HG02885 (cell line): ENCODE data around the gene TUFM.
"Not testable (repeated sequence)": the region's sequence is repeated elsewhere in the genome, so short reads cannot be mapped to it uniquely, and the experiment has no call there.

Experiments
- ATAC-seq: cut with Tn5 transposase; IDR thresholded peaks from one replicate; pipeline ENCODE4 v1.9.1; 2021; ENCODE audit warnings: mild to moderate bottlenecking; ENCODE audit not compliant: unreplicated experiment, poor library complexity

The TUFM gene

DNA sequence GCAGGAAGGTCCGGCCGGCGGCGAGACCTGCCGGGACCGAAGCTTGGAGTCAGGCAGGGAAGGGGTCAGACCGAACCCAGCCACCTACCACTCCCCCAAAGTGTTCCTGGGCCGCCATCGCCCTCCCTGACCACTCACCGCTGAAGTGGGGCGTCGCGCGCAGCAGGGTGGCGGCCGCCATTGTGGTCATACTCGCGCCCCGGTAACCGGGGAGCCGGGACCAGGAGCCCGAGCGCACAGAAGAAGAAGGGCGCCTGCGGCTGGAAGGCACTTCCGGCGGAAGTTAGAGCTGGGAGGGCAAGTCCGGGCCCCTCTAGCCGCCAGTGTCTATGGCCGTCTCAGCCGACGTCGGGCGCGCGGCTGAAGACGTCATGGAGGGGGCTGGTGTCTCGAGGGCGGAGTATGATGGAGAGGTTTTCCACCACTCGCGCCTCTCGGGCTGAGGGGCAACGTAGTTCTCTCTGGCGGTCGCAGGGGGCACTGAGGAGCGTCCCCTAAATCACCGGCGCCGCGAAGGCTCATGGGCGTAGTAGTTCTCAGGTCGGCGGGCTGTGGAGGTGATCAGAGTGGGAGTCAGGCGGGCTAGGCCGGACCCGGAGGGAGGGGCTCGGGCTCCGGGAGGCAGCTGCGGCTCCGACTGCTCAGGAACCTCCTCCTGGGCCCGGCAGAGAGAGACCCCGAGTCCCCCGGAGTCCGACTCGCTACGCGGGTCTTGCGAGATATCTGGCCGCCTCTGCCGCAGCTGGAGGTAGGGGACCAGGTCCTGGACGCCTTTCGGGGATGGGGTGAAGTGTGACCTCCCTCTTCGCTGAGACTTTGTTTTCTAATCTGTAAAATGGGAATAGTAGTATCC, at the start of gene TUFM:
Gene TUFM, minus strand, starts transcription at position 269 of the 853 bp plus-strand sequence. Its CDS starts 79 bp downstream, at position 190.
- peak; percentile 88 for ATAC-seq

DNA sequence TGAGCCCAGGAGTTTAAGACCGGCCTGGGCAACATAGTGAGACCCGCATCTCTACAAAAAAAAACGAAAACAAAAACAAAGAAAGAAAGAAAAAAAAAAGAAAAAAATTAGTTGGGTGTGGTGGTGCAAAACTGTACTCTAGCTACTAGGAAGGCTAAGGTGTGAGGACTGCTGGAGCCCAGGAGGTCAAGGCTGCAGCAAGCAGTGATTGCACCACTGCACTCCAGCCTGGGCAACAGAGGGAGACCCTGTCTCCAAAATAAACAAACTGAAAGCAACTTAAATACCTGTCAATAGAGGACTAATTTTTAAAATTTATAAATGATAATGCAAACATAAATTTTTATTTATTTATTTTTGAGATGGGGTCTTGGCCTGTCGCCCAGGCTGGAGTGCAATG, 49.5 kb upstream of the TUFM start:
- ATAC-seq, result no peak

DNA sequence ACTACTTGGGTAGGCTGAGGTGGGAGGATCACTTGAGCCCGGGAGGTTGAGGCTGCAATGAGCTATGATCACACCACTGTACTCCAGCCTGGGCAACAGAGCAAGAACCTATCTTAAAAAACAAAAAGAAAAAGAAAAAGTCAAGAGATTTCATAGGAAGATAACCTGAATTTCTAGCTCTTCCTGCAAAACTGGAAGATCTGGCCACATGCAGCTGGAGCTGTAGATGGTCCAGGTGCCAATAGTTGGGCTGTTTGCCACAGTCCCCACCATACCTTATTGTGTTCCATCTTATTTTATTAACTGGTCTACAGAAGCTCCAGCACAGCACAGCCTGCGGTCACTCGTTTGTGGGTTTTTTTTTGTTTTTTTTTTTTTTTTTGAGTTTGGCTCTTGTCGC, 47.1 kb upstream of the TUFM start:
- ATAC-seq, result no peak

DNA sequence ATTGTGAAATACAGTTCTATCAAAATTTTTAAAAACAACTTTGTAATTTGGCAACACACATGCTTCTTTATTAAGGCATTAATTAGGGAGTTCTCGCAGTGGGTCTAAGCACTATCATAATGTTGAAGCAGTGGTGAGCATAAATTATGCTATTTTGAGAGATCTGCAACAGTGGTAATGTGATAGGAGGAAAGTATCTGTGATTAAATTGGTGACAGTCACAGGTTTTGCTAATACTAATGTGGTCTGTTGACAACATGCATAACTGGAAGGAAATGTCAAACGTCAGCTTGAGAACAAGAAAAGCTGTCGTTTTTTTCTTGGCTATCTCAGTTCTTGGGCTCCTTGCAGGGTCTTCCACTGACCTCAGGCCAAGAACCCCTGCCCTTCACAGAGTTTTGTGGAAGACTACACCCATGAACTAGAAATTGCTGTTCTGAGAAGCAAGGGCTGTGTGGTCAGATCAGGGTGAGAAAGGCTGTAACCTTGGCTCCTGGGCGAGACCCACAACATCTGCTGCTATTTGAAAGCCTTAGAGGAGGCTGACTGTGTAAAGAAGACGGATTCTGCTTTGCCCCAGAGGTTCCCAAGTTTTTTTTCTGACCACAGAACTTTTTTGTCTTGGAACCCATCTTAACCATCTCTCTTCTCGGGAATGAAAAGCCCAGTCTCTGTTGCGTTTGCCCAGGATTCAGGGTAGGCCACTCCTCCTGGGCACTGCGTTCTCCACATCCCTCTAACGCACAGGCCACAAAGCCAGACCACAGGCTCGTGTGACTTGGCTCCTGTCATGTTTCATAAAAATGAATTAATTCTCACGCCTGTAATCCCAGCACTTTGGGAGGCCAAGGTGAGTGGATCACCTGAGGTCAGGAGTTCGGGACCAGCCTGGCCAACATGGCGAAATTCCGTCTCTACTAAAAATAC, 46.1 kb upstream of the TUFM start:
- ATAC-seq, result no peak

DNA sequence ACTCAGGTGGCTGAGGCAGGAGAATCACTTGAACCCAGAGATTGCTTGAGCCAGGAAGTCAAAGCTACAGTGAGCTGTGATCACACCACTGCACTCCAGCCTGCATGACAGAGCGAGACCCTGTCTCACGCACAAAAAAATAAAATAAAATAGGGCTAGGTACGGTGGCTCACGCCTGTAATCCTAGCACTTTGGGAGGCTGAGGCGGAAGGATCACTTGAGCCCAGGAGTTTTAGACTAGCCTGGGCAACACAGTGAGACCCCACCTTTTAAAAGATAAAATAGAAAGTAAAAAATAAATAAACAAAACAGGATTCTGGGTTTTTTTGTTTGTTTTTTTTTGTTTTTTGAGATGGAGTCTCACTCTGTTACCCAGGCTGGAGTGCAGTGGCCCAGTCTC, 44.2 kb upstream of the TUFM start:
- ATAC-seq, result not testable (repeated sequence)

DNA sequence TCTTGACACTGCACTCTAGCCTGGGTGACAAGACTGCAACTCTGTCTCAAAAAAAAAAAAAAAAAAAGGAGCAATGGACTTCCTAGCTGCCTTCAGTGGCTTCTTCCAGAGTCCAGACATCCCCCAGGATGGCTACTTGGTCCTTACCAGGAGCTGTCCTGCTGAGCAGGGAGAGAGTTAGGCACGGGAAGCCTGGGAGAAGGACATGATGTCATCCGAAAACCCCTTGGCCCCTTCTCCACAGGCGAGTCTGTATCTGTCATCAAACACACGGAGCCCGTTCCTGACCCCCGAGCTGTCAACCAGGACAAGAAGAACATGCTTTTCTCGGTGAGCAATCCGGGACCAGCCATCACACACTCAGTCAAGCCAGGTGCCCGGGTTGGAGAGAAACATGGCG, 40.8 kb upstream of the TUFM start:
- no peak for ATAC-seq

DNA sequence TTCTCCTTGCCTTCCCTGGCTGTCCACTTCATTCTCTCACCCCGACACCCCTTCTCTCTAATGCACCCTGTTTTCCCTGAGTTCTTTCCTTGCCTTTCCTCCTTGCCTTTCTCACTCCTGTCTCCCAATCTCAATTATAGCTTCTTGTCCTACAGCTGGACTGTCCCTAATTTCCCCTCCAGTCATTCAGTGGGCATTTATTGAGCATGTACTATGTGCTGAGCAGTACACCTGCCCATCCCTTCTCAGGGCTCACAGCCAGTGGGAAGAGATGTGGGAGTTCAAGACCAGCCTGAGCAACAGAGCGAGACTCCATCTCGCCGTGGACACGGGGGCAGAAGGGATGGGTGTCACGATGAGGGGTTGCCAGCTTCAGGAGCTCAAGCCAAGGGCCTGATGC, 37.9 kb upstream of the TUFM start:
- ATAC-seq, result no peak

DNA sequence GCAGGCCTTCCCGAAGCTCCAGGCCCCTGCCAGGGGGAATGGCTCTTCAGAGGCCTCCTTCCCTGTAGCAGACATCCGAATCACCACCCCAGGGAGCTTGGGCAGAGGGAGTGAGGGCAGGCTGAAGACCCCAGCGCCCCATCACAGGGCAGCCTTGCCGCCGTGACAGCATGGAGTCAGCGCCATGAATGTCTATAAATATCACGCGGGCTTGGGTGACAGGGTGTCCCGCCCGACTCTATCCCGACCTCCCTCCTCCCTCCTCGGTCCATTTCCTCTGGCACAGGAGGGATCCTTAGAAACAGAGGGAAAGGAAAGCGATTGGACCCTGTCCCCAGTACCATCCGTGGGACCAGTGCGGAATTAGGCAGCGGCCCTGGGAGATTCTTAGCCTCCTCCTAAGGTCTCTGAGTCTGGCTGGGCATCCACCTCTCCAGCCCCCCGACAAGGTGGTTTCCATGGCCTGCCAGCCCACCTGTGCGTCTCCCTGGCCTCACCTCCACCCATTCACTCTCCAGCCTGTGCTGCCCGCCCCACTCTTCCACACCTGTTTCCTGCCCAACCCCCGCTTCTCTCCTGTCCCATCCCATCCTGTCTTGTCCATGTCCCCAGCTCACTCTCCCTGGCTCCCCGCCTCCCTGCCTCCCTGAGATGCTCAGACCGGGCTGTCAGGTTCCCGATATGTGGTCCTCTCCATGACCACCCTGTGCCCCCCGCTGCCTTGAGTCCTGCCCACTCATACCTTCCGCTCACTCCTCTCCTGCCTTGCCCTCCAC, 37.3 kb upstream of the TUFM start:
- ATAC-seq, result no peak

DNA sequence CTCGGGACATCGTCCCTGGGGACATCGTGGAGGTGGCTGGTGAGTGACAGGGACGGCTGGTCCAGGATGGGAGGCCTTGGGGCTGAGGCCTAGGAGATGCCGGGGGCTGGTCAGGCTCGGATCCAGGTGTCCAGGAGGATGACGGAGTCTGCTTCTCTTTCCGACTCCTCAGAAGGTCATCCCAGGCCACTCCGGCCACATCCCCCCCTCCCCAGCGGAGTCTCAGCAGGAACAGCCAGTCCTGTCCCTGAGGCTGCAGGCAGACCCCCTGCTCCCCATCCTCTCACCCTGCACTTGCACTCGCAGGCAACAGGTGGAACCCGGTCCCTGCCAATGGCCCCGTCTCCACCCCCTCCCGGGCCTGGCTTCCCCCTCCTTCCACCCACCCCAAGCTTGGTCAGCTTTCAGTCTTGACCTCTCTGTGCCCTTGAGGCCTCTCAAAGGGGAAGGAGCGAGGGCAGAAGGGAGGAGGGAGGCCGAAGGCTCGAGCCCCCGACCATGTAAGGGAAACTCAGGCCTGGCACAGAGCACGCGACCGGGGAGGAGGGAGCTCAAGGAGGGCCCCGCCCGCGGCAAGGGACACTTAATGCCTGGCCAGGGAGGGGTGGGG, 36.5 kb upstream of the TUFM start:
- no peak for ATAC-seq

DNA sequence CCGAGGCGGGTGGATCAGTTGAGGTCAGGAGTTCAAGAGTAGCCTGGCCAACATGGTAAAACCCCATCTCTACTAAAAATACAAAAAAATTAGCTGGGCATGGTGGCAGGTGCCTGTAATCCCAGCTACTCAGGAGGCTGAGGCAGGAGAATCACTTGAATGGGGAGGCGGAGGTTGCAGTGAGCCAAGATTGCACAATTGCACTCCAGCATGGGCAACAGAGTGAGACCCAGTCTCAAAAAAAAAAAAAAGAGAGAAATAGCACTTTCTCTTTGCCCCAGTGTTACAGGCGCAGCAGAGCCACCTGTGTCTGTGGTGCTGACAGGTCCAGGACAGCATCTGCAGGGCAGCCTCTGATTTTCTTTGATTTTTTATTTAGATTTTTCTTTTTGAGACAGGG, 35.4 kb upstream of the TUFM start:
- ATAC-seq, result not testable (repeated sequence)

DNA sequence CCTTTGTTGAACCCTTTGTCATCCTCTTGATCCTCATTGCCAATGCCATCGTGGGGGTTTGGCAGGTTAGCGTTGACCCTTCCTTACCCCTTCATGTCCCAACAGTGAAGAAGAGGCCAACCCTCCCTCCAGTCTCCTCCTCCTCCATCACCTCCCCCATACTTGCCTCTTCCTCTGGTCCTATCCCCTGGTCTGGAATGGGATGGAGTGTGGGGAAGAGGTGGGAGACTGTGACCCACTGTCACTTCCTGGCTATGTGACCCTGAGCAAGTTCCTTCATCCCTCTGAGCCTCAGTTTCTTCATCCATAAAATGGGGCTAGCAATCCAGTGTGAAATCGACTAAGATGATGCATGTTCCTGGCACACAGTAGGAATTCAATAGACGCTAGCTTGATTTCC, 34.8 kb upstream of the TUFM start:
- no peak for ATAC-seq

DNA sequence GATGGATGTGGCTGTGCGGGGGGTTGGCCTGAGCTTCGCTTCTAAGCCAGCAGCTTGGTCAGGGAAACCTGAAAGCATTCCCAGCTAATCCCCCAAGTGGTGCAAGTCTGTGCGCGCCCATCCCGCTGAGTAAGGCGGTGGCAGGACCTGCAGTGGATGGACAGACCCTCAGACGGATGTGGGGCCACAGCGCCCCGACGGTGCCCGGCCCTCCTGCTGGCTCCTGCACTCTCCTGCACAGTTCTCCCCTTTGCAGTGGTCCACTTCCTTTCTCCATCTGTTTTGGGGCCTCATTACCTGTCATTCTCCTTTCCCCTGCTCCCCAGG, 34.4 kb upstream of the TUFM start:
- ATAC-seq, result no peak

DNA sequence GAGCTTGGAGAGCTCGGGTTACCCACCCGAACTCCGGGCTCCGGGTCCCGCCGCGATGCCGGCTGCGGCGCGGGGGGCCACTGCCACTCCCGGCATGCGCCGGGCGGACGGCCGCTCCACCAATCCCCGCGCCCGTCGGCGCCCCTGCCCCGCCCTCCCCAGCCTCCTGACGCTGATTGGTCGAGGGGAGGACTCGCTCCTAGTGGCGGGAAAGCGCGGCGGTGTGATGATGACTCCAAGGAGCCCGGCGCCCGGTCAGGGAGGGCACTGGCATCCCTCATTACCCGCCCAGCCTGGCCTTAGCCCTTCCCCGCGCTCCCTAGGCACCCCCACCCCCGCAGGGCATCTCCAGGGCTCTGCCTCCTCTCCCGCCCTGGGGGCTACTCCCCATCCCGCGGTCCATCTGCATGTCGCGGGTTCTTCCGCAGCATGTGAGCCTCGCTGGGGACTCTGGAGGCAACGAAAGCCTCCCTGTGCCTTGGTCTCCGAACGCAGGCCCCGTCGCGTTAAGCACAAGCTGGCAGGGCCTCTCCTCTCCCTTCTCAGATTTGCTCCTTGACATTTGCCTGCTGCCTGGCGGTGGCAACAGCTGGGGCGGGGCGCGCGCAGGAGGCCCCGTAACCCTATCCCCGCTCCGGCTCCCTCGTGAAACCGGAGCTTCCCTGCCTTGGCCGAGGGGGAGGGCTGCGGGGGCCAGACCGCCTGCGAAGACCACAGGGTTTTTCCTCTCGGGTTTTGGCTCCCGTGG, 33.9 kb upstream of the TUFM start:
- peak; percentile 91 for ATAC-seq

DNA sequence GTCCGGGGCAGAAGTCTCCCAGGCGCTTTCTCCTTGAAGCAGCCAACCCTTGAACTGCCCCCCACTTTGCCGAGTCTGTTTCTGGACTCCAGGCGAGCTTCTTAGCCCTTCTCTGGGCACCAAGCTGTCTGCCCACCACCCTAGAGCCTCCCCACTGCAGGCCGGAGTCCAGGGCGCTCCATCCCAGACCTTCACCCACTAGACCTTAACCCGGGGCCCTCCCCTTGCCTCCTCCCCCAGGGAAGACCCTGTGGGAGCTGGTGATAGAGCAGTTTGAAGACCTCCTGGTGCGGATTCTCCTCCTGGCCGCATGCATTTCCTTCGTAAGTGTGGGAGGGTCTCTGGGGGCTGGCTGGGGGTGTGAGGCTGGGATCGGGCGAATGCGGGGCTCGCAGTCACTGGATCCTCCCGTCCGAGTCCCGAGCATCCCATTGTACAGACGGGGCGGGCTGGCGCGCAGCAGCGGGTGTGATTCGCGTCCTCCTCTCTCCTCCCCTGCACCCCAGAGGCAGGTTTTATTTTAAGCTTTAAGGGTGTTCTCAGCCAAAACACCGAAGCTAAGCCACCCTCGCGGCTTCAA, 33.2 kb upstream of the TUFM start:
- peak; percentile 41 for ATAC-seq

DNA sequence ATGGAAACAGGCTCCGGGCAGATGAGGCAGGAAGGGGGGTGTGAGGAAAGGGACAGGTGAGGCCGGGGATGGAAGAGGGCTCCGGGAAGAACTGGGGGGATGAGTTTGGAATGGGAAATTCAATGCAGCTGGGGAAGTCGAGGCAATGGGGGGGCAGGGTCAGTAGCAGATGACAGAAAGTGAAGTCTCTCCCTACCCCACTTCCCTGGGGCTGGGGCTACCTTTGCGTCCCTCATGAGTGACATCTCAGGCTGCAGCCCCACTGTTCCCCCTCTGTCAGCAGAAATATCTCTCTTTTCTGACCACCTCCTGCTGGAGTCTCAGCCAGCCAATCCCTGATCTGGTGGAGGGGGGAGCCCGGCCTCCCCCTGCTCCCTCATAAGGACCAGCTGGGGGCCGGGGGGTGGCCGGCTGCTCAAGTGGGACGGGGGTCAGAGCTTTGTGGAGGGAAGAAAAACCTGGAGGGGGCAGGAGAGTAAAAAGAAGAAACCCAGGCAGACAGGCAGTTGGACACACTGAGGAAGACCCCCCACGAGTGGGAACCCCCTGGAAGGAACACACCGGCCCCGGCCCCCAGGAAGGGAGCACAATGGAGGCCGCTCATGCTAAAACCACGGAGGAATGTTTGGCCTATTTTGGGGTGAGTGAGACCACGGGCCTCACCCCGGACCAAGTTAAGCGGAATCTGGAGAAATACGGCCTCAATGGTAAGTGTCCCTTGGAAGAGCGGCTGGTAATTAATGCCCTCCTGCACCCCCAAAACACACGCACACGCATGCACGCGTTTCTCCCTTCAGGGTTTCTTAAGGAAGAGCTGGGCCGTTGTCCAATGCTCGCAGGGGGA, 32.2 kb upstream of the TUFM start, which contains the start of gene ATP2A1:
Gene ATP2A1, plus strand, starts transcription at position 406 of the 844 bp plus-strand sequence. Its CDS starts 184 bp downstream, at position 590.
- ATAC-seq, result no peak

DNA sequence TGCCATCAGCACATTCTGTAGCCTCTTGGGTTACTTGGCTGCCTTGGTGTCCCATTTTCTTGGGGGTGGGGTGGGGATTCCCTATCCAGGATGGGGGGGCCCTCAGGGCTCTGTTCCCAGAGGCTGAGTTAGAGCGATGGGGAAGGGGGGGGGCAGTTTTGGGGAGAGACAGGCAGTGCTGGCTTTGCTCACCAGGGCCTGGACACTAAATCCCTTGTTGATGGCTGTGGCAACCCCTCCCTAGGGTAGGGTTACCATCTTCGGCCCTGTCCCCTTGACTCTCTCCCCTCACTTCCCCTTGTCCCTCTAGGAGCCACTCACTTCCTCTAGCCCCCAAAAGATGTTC, 31.5 kb upstream of the TUFM start:
- ATAC-seq, result no peak

DNA sequence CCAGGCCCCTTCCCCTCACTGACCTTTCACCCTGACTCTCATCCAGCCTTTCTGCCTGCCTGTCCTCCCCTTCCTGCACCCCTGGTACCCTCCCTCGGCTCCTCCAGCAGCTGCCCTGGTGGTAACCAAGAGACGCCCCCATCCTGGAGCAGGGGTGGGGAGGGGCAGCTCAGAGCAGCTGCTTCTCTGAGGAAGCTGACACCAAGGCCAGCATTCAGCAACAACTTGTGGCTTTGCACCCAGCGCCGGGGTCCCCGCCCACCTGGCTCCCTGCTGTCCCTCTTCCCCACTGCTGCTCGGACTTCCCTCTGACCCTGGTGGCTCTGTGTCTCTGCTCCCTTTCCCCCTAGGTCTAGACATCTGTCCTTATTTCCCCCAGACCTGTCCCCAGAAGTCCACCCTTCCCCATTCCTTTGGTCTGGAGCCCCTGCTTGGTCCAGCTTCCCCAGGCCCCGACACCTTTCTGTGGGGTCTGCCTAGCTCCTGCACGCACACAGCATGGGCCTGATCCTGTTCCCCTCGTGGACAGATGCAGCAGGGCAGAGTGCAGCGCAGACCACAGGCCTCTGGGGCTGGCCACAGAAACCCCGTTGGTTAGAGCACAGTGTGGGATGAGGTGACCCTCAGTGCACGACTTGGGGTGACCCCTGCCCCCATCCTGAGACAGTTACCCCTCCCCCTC, 31.0 kb upstream of the TUFM start:
- no peak for ATAC-seq
